Neuronal stem cell (in vitro differentiated cells): ENCODE results near the gene DRC7.

Experiments
- DNase-seq: peaks from one replicate; pipeline ENCODE4 v3.0.0-alpha.2; 2013; ENCODE audit warnings: low spot score
- H2AFZ ChIP-seq: one replicate; pipeline ENCODE4 v1.6.1; 2013; ENCODE audit warnings: mild to moderate bottlenecking, low read length, inconsistent platforms
- H2AK5ac ChIP-seq: 2 replicates; pipeline ENCODE4 v1.6.1; 2013; ENCODE audit warnings: low read depth, mild to moderate bottlenecking, inconsistent platforms, low read length, moderate library complexity, mixed read lengths
- H2BK120ac ChIP-seq: 2 replicates; pipeline ENCODE4 v1.6.1; 2013; ENCODE audit warnings: low read depth, mild to moderate bottlenecking, inconsistent platforms, low read length, moderate library complexity, mixed read lengths
- H2BK12ac ChIP-seq: one replicate; pipeline ENCODE4 v1.6.1; 2013; ENCODE audit warnings: low read length, inconsistent platforms
- H2BK15ac ChIP-seq: 2 replicates; pipeline ENCODE4 v1.6.1; 2013; ENCODE audit warnings: mild to moderate bottlenecking, low read length, inconsistent platforms, mixed read lengths
- H2BK5ac ChIP-seq: one replicate; pipeline ENCODE4 v1.6.1; 2013; ENCODE audit warnings: inconsistent platforms, mild to moderate bottlenecking, low read length, moderate library complexity
- H3K14ac ChIP-seq: one replicate; pipeline ENCODE4 v1.6.1; 2013; ENCODE audit warnings: low read length, inconsistent platforms
- H3K18ac ChIP-seq: 2 replicates; pipeline ENCODE4 v1.6.1; 2013; ENCODE audit warnings: low read length, inconsistent platforms
- H3K23ac ChIP-seq: 2 replicates; pipeline ENCODE4 v1.6.1; 2013; ENCODE audit warnings: low read depth, mild to moderate bottlenecking, mixed read lengths, low read length, inconsistent platforms; ENCODE audit not compliant: poor library complexity
- H3K27ac ChIP-seq: replicated peaks from 3 replicates; pipeline ENCODE4 v1.5.1; 2013; ENCODE audit warnings: low read length, inconsistent platforms
- H3K27me3 ChIP-seq, 3 experiments: 2 replicates each; pipeline ENCODE4 v1.6.1; 2013; ENCODE audit warnings: low read length in 3 of 3, mild to moderate bottlenecking in 2 of 3, inconsistent platforms in 1 of 3, low read depth in 1 of 3, mixed read lengths in 1 of 3, moderate library complexity in 1 of 3; ENCODE audit not compliant: control insufficient read depth in 3 of 3, insufficient read depth in 3 of 3
- H3K36me3 ChIP-seq, 2 donors: replicated peaks in 1 of 2; 2 replicates each; pipeline ENCODE4 v1.6.1; 2013; ENCODE audit warnings: low read length in 2 of 2; ENCODE audit not compliant: control insufficient read depth in 2 of 2, insufficient read depth in 2 of 2
- H3K4ac ChIP-seq: 2 replicates; pipeline ENCODE4 v1.6.1; 2013; ENCODE audit warnings: inconsistent platforms, mild to moderate bottlenecking, low read length, moderate library complexity
- H3K4me1 ChIP-seq, 2 donors: 1 replicate in 1 of 2; 2 replicates in 1 of 2; pipeline ENCODE4 v1.6.1; 2013; ENCODE audit warnings: low read length in 2 of 2, low read depth in 1 of 2; ENCODE audit not compliant: control insufficient read depth in 2 of 2, insufficient read depth in 1 of 2
- H3K4me2 ChIP-seq: one replicate; pipeline ENCODE4 v1.6.1; 2013; ENCODE audit warnings: mild to moderate bottlenecking, low read length, inconsistent platforms; ENCODE audit not compliant: insufficient read depth, poor library complexity, severe bottlenecking
- H3K4me3 ChIP-seq, 2 donors: 2 replicates each; pipeline ENCODE4 v1.5.1; 2013; ENCODE audit warnings: low read length in 2 of 2, mild to moderate bottlenecking in 2 of 2, inconsistent platforms in 1 of 2, moderate library complexity in 1 of 2
- H3K79me1 ChIP-seq: one replicate; pipeline ENCODE4 v1.6.1; 2013; ENCODE audit warnings: low read depth, mild to moderate bottlenecking, inconsistent platforms, low read length, moderate library complexity
- H3K9ac ChIP-seq: one replicate; pipeline ENCODE4 v1.6.1; 2013; ENCODE audit warnings: mild to moderate bottlenecking, low read depth, low read length, inconsistent platforms; ENCODE audit not compliant: poor library complexity
- H3K9me3 ChIP-seq, 2 donors: replicated peaks in 1 of 2; 2 replicates each; pipeline versions ENCODE3 to v1.6.1; 2013; ENCODE audit warnings: low read length in 2 of 2, mild to moderate bottlenecking in 2 of 2, inconsistent platforms in 1 of 2, low read depth in 1 of 2, mixed read lengths in 1 of 2, moderate library complexity in 1 of 2; ENCODE audit not compliant: control insufficient read depth in 2 of 2, insufficient read depth in 1 of 2
- H4K8ac ChIP-seq: one replicate; pipeline ENCODE4 v1.6.1; 2013; ENCODE audit warnings: low read depth, mild to moderate bottlenecking, inconsistent platforms, low read length, moderate library complexity
- H4K91ac ChIP-seq: one replicate; pipeline ENCODE4 v1.6.1; 2013; ENCODE audit warnings: low read length, low read depth, mild to moderate bottlenecking, inconsistent platforms; ENCODE audit not compliant: poor library complexity
- WGBS, 2 donors: extraction: QIAGEN DNeasy Blood & Tissue Kit; methylation state at CpG; one replicate each; pipeline ENCODE4 v1.1.7; 2013; ENCODE audit warnings: missing lambda C conversion rate in 2 of 2, mixed read lengths in 1 of 2; ENCODE audit not compliant: insufficient read length in 2 of 2, insufficient replicate concordance in 1 of 2; ENCODE audit errors: extremely low coverage in 2 of 2; 5-methylcytosine and 5-hydroxymethylcytosine counted together

Gene DRC7

GRCh38 chr16:57651344-57652333 lies 43.0 kb upstream of the DRC7 start:
- Histone ChIP-seq H3K27ac (no peak overlapping the region), H3K79me1 (peaks cover 2% of the 10 kb centered on the region), H3K4ac (no peak overlapping the region), H2AK5ac (no peak overlapping the region), H3K9ac (no peak overlapping the region), H3K4me1 (peaks cover 11 to 14% of the 10 kb centered on the region in 2 donors), H4K91ac (no peak overlapping the region), H2BK120ac (no peak overlapping the region), H3K18ac (no peak overlapping the region), H3K4me2 (no peak overlapping the region), H3K27me3 (no peaks in the 10 kb centered on the region), H2BK12ac (no peak overlapping the region), H3K36me3 (peaks cover 31 to 35% of the 10 kb centered on the region in 2 donors), H4K8ac (no peak overlapping the region), H2BK15ac (no peak overlapping the region), H3K14ac (peak overlapping the region; percentile 9), H2BK5ac (no peak overlapping the region), H3K9me3 (no peaks in the 10 kb centered on the region), H3K23ac (no peak overlapping the region), H2AFZ (no peak overlapping the region), H3K4me3 (no peak overlapping the region)
- WGBS, 2 donors: no CpG with 5 or more reads among the region's 10 CpGs
- no peak for DNase-seq

GRCh38 chr16:57652695-57653471 lies 41.7 kb upstream of the DRC7 start:
- peak overlapping the region; percentile 74 for H3K18ac ChIP-seq
- no peak overlapping the region for H2AFZ ChIP-seq
- H3K4me2 ChIP-seq: no peak overlapping the region
- H3K79me1 ChIP-seq: no peaks in the 10 kb centered on the region
- H2AK5ac ChIP-seq: peak overlapping the region; percentile 22
- H2BK12ac ChIP-seq: no peak overlapping the region
- H3K4me1 ChIP-seq: peaks cover 11 to 14% of the 10 kb centered on the region in 2 donors
- peak overlapping the region; percentile 89 for H2BK5ac ChIP-seq
- H2BK15ac ChIP-seq: no peak overlapping the region
- DNase-seq: no peak
- no peaks in the 10 kb centered on the region for H3K9me3 ChIP-seq
- peak overlapping the region; percentile 10 for H3K14ac ChIP-seq
- H3K9ac ChIP-seq: peak overlapping the region; percentile 33
- no CpG with 5 or more reads among the region's 23 CpGs for WGBS, 2 donors
- no peak overlapping the region for H4K91ac ChIP-seq
- H2BK120ac ChIP-seq: peak overlapping the region; percentile 83
- no peak overlapping the region for H3K27ac ChIP-seq
- no peak overlapping the region for H3K4ac ChIP-seq
- H4K8ac ChIP-seq: no peak overlapping the region
- no peaks in the 10 kb centered on the region for H3K27me3 ChIP-seq
- H3K4me3 ChIP-seq: no peak overlapping the region
- no peak overlapping the region for H3K23ac ChIP-seq
- peaks cover 40% of the 10 kb centered on the region in 2 donors for H3K36me3 ChIP-seq

- H3K4me2 ChIP-seq: no peak overlapping the region
- H2AFZ ChIP-seq: peak overlapping the region; percentile 40
- peaks cover 49 to 50% of the 10 kb centered on the region in 2 donors for H3K36me3 ChIP-seq
- H2BK15ac ChIP-seq: no peak overlapping the region
- no peak overlapping the region for H3K27ac ChIP-seq
- WGBS, 2 donors: no CpG with 5 or more reads among the region's 16 CpGs
- H4K91ac ChIP-seq: no peak overlapping the region
- H3K4me1 ChIP-seq: peaks cover 11 to 14% of the 10 kb centered on the region in 2 donors
- H3K79me1 ChIP-seq: no peaks in the 10 kb centered on the region
- no peaks in the 10 kb centered on the region for H3K27me3 ChIP-seq
- peak overlapping the region; percentile 77 for H2BK12ac ChIP-seq
- no peak overlapping the region for H3K4ac ChIP-seq
- H2BK120ac ChIP-seq: peak overlapping the region; percentile 83
- H3K9me3 ChIP-seq: no peaks in the 10 kb centered on the region
- peak overlapping the region; percentile 63 for H3K9ac ChIP-seq
- no peak overlapping the region for H3K4me3 ChIP-seq
- peak overlapping the region; percentile 89 for H2BK5ac ChIP-seq
- peak overlapping the region; percentile 77 for H3K18ac ChIP-seq
- H3K23ac ChIP-seq: peak overlapping the region; percentile 74
- H3K14ac ChIP-seq: peak overlapping the region; percentile 91
- H2AK5ac ChIP-seq: peak overlapping the region; percentile 90
- DNase-seq: no peak
- peak overlapping the region; percentile 55 for H4K8ac ChIP-seq
These were observed 40.7 kb upstream of the DRC7 start for GRCh38 chr16:57653936-57654335.
